NCI-H146 (cell line): ENCODE data around the gene TBKBP1.
"Not testable (repeated sequence)": the region's sequence is repeated elsewhere in the genome, so short reads cannot be mapped to it uniquely, and the experiment has no call there.

Source experiments
- DNase-seq: peaks from one replicate; lab custom pipeline; 2025; lab: John Stamatoyannopoulos, UW

Gene TBKBP1

DNA sequence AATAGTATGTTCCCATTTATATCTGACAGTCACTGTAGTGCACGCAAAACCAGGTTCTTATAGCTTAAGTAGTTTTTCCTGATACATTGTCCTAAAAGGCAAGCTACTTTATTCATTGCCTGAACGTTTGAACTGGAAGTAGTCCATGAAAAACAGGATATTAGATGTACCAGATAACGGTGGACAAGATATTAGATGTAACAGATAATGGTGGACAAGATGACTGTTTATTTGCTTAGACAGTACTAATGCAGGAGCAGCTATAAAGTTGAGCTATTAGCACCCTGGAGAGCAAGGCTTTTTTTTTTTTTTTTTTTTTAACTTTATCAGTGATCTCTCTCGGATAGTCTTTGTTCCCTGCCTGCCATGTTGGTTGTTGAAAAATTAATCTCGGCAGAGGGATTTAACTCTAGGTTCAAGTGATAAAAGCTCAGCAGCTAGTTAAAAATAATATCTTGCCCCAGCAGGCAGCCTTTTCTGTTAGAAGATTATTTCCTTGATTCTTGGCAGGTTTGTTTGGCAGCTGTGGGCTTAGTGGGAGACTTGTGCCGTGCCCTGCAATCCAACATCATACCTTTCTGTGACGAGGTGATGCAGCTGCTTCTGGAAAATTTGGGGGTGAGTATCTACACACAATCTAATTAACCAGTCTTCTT, 17.3 kb upstream of the TBKBP1 start:
- DNase-seq: peak; percentile 30

DNA sequence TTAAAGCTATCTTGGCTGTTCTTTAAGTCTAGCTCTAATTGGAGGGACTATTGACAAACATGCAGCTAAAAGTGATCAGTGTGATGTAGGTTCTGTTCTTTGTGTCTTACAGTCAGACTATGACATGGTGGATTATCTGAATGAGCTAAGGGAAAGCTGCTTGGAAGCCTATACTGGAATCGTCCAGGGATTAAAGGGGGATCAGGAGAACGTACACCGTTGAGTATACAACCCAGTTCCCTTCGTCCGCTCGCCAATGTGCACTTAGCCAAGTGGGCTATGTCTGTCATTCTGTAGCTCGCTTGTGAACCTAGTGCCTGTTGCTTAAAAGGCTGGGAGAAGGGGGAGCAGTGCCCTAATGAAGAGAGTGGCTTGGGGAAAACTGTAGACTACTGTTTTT, 15.8 kb upstream of the TBKBP1 start:
- DNase-seq: no peak

DNA sequence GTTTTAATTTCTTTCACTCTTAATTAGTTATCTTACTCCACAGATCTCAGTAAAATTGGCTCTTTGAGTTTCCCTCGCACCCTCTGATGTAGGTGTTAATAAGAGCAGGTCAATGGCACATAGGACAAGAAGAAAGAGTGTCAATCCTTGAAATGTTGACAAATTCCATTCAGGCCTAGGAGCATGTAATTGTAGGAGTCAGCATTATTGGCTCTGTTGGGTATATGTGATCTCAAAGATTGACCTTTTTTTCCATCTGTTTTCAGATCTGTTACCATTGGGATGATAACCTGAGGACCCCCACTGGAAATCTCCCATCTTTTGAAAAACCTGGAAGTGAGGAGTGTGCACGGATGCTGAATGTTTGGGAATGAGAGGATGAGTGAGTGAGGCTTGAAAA, 11.8 kb upstream of the TBKBP1 start:
- DNase-seq: no peak

DNA sequence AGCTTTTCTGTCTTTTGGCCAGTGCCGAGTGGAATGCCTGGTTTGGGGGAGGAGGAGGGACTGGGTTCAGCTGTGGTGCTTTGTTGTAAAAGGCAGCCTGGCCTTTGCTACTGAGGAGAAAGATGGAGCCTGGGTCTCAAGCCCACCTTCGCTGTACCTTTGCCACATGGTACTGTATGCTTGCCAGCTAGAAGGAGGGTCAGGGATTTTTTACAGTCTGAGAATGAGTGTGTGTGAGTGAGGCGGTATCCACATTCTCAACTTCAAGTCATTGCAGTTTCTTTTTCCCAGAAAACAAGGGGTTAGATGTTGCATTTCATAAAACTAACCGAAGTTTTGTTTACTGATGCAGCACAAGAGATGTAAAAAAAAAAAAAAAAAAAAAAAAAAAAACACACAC, 11.2 kb upstream of the TBKBP1 start:
- not testable (repeated sequence) for DNase-seq

DNA sequence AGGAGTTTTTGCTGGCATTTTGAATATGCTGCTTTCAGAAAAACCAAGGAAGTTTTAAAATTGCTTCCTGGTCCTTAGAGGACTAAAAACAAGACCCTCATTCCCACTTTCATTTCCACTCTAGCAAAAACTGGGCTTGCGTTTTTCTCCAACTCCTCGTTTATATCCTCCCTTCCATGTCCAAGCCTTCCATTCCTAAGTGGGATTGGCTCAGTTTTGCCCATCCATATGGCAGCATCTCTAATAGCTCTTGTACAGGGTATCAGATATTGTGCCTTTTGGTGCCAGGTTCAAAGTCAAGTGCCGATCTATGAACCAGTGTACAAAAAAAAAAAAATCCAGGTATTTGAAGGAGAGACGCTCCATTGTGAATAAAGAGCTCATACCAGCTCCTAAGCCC, 9.9 kb upstream of the TBKBP1 start:
- DNase-seq: no peak

DNA sequence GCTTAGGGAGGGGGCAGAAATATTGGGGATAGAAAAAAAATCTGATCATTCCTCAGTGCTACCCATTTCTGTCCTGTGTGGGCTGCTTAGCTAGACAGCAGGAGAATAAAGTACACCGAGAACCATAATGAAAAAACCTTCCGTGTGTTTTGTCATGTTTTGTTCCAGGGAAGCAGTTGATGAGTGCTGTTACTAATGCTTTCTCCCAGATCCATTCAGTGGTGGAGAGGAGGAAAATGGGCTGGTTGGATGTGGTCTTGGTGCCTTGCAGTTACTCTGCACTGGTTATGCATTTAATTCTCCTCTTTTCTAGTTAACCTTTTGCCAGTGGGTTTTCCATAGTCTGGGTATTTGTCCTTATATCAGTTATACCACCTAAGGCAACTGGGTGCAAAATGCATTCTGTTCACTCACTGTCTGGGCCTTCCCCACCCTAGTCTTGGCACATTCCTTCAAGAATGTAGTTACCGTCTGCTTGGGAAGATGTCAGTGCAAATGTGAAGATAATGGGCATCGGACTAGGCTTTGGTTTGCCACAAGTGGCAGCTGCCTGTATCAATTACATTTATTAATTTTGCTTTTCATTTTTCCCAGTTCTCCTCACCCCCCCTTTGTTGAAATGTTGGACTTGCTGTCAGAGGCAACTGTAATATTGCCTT, 9.3 kb upstream of the TBKBP1 start:
- no peak for DNase-seq

DNA sequence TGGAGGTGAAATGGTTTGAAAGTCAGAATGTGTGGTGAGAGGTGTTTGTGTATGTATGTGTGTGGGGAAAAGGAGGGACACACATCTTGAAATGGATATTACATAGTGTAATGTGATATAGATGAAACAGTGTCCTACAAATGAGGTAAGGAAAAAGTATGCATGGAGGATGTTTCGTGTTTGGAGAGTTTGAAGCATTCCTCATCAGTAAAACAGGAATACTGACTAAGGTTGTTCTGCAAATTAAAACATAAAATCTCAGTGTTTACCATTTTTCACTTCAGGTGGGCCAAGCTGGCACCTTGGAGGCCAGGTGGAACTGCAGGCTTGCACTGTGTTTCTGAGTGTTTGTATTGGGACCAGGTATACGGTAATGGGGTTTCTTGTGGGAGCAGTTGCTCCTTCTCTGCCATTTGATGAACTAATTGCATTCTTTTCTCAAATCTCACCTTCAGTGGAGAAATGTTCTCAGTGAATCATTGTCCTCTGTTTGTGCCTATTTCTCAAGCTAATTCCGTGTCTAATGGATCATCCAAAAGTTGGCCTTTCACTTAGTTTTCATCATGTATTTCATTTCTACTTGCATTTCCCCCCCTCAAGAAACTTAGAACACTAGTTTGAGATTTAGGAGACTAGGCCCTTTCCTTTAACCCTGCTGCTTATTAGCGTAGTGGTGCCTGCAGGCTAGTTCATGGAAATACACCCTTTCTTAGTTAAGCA, 8.2 kb upstream of the TBKBP1 start:
- no peak for DNase-seq

DNA sequence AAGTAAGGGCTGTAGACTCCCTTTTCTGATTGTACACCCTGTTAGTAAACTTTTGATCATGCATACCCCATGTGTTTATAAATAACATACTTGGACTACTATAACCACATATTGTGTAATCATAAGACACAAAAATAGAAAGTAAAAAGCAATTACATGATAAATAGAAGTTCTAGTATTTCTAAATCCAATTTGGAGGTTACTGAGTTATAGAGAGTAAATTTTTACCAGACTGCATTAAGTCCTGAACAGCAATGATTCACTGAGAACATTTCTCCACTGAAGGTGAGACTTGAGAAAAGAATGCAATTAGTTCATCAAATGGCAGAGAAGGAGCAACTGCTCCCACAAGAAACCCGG, 7.7 kb upstream of the TBKBP1 start:
- DNase-seq: no peak

DNA sequence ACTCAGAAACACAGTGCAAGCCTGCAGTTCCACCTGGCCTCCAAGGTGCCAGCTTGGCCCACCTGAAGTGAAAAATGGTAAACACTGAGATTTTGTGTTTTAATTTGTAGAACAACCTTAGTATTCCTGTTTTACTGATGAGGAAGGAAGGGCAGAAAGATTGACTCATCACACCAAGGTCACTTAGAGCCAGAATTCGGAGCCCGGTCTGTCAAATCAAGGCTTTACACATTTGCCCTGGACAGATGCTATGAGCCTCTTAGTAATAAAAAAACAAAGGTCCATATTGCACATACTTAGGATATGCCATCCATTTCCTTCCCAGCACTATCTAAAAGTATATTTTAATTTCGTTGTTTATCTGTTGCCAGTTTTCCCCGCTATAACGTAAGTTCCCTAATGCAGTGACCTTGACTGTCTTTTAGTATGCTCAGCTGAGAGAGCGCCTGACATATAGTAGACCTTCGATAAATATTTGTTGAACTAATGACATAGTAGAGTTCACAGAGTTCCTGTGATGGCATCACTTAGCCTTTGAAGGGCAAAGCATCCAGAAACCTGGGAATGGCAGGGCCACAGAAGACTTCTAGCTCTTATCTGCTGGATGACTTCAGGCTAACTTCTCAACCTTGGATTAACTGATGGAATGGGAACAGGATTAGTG, 7.2 kb upstream of the TBKBP1 start:
- DNase-seq: no peak

DNA sequence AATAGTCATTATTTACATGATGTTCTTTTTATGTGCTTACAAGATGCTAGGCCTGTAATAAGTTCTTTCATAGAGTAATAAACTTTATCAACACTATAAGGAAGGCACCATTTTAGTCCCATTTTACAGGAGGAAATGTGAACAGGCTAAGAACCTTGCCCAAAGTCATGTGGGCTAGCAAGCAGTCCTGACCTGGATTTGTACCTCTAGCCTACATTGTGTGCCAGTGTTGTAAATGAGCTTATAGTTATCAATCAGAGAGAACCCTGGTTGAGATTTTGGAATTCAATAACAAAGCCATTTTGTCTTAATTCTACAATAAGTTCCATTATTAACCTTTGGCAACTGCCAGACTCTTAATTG, 6.7 kb upstream of the TBKBP1 start:
- DNase-seq: no peak

DNA sequence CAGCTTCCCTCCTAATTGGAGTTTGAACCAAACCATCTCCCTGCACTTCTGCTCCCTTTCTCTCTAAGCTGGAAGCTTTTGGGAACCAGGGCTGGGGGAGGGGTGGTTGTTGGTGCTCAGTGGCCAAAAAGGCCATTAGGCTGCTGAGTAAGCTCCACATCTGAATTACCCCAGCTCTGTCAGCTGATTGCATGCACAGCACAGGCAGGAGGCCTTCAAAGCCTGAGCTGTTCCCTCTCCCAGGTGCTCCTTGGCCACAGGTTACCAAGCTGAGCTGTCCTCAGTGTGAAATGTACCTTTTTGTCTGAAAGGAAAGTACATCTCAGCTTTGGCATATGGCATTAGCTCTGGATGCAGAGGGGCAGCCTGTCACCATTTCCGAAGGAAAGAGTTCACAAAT, 6.2 kb upstream of the TBKBP1 start:
- DNase-seq: no peak

DNA sequence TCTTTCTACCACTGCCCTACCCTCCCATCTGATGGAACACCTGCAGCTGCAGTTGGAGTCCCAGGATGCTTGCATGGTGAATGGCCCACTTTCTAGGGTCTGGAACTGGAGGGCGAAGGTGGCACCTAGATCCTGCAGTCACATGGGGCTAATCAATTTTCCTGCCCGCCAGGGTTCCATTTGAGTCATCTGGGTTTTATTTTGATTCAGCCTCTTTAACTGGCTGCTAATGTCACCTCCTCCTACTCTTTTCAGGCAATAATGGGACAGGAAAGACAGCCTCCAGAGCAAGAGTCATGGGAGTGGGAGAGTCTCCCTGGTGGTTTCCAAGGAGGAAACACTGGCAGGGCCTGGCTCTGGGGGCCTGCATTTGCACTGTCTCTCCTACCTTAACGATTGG, 3.8 kb upstream of the TBKBP1 start:
- DNase-seq: no peak

DNA sequence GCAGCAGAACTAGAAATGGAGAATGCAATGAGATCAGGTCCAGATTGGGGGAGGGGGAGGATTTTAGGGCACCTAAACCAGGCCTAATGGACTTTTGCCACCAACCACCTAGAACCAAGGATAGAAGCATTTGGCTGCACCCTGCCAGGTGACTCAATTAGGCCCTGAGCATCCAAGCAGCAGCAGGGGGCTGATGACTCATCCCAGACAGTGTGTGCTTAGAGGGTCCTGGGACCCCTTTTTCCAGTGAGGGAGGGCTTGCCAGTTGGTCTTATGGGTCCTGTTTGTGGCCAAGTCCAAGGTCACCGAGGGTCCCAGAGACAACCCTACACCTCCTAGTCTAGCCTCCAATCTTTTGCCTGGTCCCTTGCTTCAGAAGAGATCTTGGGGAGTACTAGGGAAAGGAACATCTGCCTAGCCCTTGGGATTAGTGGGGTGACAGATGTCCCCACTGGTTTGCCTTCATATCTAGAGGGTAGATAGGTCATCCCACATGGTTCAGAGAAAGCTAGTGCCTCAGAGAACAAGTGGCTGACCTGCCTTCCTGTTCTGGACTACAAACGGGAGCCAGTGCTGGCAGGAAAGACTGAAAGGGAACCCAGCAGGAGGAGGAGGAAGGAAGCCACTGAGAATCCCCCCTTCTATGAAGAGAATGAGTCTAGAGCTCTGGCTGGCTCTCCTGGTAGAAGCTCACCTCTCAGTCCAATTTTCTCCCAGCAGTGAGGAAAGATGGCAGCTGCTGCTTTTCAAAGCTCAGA, 1.6 kb upstream of the TBKBP1 start:
- DNase-seq: no peak

DNA sequence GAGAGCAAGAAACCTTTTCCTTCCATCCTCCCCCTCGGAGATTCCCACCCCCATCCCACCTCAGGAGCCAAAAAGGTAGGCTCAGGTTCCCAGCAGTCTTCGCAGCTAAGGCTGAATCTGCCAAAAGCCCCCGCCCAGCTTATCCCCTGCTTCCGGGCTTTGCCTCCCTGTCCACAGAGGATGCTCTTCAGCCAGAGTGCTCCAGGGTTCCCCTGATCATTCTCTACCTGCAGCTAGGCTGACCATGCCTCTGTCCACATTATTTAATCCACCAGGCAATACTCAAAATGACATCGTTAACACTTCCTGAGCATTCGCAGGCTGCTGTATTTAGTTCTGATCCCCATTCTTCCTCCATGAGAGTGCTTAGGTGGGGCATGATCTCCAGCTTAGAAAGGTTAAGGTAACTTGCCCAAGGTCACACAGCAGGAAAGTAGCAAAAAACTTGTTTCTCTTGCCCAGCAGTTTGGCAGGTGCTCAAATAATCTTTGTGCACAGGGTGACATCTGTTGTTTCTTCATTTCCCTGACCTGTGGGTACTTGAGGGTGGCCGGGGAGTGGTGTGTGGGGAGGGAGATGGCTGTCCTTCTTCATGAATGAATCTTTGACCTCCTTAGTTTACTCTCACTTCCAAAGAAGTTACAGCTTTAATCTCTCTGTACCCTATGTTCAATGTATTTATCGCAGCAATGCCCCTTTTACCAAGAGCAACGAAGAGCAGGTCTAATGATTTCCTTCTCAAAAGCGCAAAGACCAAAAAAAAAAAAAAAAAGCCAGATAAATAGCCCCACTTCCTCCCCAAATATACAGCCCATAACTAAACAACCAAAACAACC, 848 bp upstream of the TBKBP1 start:
- DNase-seq: peak; percentile 46

DNA sequence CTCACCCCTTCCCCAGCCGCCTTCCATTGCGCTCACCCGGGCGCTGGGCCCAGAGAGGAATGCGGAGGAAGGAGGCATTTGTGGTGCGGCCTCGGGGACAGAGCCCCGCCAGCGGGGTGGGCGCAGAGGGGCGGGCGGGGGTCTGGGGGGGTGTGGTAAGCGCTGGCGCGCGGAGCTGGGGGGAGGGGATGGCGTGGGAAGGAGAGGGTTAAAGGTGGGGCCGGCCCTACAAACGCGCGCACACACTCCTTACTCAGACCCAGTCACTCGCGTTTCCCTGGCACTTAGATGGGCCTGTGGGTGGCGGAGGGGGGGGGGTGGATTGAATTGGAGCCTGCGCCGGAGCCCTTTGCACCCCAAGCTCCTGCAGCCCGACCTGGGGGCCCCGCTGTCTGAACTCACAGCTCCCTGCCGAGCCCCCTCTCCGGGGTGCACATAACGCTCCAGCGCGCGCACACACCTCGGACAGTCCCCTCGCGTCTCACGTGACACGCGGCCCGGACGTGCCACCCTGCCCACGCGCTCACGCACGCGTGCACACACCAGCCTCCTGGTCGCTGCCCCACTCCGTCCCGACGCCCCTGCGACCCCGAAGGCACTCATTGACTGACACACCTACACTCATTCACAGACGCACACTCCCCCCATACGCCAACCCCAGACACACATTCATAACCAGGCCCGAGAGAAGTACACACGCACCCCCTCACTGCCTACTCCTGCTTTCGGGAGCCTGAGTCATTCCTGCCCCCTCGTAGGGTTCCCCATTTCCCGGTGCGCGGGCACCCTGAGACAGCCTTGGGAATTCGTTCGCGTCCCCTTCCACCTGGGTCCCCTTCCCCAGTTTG, 844 bp downstream of the TBKBP1 start:
- peak; percentile 43 for DNase-seq

DNA sequence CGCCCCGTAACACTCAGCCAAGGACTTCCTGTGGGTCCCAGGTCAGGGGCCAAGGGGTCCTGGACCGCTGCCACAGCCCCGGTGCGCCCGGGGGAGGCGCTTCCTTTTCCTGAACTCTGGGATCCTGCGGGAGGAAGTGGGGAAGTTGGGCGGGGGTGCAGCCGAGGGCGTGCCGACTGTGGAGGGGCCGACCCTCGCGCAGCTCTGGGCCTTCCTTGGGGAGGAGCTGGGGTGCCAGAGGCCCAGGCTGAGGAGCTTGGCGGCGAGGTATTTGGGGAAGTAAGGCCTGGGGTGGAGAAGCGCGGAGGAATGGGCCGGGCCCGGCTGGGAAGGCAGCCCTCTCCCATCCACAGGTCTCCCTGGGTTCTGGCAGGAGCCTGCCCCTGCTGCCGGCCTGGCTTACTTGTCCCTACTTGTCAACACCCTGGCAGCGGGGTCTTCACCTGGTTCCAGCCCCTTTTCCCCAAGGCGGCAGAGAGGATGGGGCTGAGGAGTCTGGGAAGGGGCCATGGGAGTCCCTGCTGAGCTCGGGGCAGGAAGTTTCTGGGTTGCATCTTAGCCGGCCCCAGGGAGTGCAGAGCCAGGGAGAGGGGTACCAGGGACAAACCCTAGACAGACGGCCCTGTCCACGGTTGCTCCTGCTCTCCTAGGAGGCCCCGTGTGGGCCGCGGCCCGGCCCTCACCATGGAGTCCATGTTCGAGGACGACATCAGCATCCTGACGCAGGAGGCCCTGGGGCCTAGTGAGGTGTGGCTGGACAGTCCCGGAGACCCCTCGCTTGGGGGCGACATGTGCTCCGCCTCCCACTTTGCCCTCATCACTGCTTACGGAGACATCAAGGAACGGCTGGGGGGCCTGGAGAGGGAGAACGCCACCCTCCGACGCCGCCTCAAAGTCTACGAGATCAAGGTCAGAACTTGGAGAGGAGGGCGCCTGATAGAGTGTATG, 1.7 kb downstream of the TBKBP1 start:
- DNase-seq: no peak

DNA sequence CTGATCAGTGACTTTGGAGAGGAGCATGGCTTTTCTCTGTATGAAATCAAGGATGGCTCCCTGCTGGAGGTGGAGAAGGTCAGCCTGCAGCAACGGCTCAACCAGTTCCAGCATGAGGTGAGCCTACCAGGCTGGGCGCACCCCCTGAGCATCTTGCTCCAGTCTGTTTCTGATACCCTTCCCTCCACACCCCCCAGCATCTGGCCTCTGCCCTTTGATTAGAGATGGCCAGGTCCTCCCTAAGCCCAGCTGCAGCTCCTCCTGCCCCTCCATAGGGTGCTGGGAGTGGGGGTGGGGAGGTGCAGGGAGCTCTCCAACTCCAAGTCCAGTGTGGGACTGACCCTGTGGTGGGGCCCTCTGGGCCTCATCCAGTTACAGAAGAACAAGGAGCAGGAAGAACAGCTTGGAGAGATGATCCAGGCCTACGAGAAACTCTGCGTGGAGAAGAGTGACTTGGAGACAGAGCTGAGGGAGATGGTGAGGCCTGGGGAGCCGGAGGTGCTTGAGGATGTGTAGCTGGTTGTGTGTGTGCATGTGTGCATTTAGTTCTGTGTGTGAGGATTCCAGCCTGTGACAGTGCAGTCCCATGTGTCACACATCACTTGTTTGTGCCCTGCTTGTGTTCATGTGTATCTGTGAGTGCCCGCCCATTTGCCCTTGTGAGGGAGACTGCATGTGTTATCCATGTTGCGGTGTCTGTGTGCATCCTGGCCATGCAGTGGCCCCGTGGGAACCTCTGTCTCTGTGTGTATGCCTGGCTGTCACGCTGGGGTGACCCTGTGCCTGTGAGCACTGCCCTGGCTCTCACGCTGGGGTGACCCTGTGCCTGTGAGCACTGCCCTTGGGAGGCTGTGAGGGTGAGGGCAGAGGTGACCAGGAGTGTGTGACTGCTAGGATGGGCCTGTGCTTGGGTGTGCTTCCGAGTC, 3.0 kb downstream of the TBKBP1 start:
- DNase-seq: no peak
